ENCODE data around the gene AHNAK. TPM values are rescaled to one million over a fixed set of nuclear protein-coding genes. Genes with fewer than 3 reads are reported as not detected.

AHNAK gene
- total and polyA plus RNA-seq, 2 experiments from 2014 or later, result 167 to 548 TPM

DNA sequence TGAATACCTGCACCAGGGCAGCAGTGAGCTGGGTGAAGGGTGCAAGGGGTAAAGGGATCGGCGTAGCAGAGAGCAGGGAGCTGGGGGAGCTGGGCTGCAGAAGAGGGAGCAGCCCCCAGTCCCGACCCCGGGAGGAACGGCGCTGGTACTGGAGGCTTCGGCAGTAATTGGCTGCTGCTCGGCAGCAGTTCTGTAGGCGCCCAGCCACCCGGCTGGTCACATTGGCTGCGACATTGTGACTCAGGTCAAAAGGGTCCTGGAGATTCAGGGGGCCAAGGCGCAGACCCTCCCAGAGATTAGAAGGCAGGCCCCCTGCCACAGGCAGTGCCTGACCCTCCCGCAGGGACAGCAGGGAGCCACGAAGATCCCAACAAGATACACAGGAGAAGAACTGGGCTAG is 29.2 kb upstream of the AHNAK start:
- no peak for DNase-seq
- Histone ChIP-seq H3K36me3 (ENCODE audit: low read depth) (peaks cover 19% of the 10 kb centered on the region), H3K9me2 (ENCODE audit: insufficient read depth) (no peaks in the 10 kb centered on the region), H3K27me3 (replicated peaks; ENCODE audit: insufficient read depth) (no peaks in the 10 kb centered on the region), H3F3A (ENCODE audit: insufficient read depth) (peaks cover 14% of the 10 kb centered on the region), H3K27ac (peak overlapping the region; percentile 99; the same call in 1 of the 2 replicates), H3K79me2 (ENCODE audit: insufficient read depth) (peaks cover 61% of the 10 kb centered on the region), H3K4me2 (ENCODE audit: unreplicated experiment) (peak overlapping the region; percentile 95), H2AFZ (0 out of 2 replicates have a peak overlapping the region, but pooled peaks have one; percentile 65), H3K9me3 (ENCODE audit: low read depth) (no peaks in the 10 kb centered on the region), H4K20me1 (ENCODE audit: insufficient read depth) (no peaks in the 10 kb centered on the region), H3K4me1 (ENCODE audit: insufficient read depth) (peaks cover 22% of the 10 kb centered on the region), H3K9ac (peak overlapping the region; percentile 99), H3K4me3 (peak overlapping the region; percentile 80)
- TF ChIP-seq EZH2phosphoT487 (IDR thresholded peaks at IDR 0.05; ENCODE audit: insufficient read depth, low read depth), result no peak
- no peak for TF ChIP-seq EZH2 (IDR thresholded peaks at IDR 0.05; ENCODE audit: insufficient read depth, poor library complexity, severe bottlenecking)
- WGBS, 2 experiments (ENCODE audit: low coverage in 1 of 2, low lambda C conversion rate in 2 of 2, missing lambda C conversion rate in 2 of 2), result 38 to 43% methylated on average over 13 to 14 of the region's 14 CpGs
- in situ Hi-C loops (cut with MboI), result no loop called here

DNA sequence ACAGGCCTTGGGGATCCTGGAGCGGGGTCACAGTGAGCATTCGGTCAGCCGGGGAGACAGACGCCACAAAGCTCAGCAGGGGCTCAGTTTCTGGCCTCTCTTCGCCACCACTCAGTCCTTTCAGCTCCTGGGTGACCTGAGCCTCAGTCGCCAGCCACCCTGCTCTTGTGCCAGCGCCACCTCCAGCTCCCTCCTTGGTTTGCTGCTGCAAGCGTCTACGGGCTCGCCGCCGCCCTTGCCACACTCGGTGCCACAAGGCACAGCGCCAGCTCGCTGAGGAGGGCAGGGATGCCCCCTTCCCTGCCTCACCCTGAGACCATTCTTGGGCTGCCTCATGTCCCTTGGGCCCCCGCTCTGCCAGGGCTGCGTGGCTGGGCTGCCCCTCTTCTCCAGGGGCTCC is 28.6 kb upstream of the AHNAK start:
- in situ Hi-C loops (cut with MboI), result no loop called here
- no peaks in the 10 kb centered on the region for H3K9me3 ChIP-seq (ENCODE audit: low read depth)
- no peaks in the 10 kb centered on the region for H4K20me1 ChIP-seq (ENCODE audit: insufficient read depth)
- peak overlapping the region; percentile 80 for H3K4me3 ChIP-seq
- WGBS, 2 experiments (ENCODE audit: low coverage in 1 of 2, low lambda C conversion rate in 2 of 2, missing lambda C conversion rate in 2 of 2), result 6 to 12% methylated on average over 17 of the region's 17 CpGs
- H3K27me3 ChIP-seq (replicated peaks; ENCODE audit: insufficient read depth), result no peaks in the 10 kb centered on the region
- peaks cover 25% of the 10 kb centered on the region for H3K36me3 ChIP-seq (ENCODE audit: low read depth)
- H3K9me2 ChIP-seq (ENCODE audit: insufficient read depth), result no peaks in the 10 kb centered on the region
- peaks cover 21% of the 10 kb centered on the region for H3F3A ChIP-seq (ENCODE audit: insufficient read depth)
- peaks cover 67% of the 10 kb centered on the region for H3K79me2 ChIP-seq (ENCODE audit: insufficient read depth)
- peak overlapping the region; percentile 65 for H2AFZ ChIP-seq
- peak overlapping the region; percentile 99 for H3K27ac ChIP-seq
- no peak for TF ChIP-seq EZH2 (IDR thresholded peaks at IDR 0.05; ENCODE audit: insufficient read depth, poor library complexity, severe bottlenecking)
- no peak for TF ChIP-seq EZH2phosphoT487 (IDR thresholded peaks at IDR 0.05; ENCODE audit: insufficient read depth, low read depth)
- peak overlapping the region; percentile 99 for H3K9ac ChIP-seq
- peak overlapping the region; percentile 95 for H3K4me2 ChIP-seq (ENCODE audit: unreplicated experiment)
- H3K4me1 ChIP-seq (ENCODE audit: insufficient read depth), result peaks cover 22% of the 10 kb centered on the region
- peak; percentile 52 for DNase-seq

DNA sequence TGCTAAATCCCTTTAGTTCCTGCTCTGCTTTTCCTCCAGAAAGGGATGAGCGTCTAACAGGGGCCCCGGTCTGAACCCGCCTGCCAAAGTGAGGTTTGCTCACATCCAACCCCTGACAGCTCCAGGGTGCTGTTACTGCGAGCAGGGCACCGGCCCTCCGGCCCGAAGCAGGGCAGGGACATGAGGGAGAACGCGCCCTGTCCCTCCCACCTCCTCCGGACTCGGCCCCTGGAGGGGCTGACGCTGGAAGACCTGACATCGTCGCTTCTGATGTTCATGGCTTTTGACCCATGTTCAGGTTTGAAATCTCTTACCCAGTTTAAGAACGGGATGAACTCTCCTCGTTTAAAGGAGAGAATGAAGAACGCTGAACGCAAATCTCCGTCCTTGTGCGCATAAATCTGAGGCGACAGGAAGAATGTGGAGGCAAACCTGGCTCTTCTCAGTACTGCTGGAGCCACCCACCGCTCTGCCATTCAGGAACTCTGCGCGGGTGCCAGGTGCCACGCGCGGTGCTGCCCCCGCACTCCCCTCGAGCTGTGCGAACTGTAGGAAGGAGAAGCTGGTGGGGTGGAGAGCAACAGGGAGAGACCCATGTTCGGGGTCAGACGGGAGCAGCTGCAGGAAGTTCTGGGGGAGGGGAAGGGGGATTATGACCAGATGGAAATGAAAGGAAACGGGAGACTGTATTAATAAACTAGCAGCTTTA is 27.9 kb upstream of the AHNAK start:
- Histone ChIP-seq H2AFZ (peak overlapping the region; percentile 65), H4K20me1 (ENCODE audit: insufficient read depth) (no peaks in the 10 kb centered on the region), H3K4me2 (ENCODE audit: unreplicated experiment) (peak overlapping the region; percentile 95), H3K27me3 (replicated peaks; ENCODE audit: insufficient read depth) (no peaks in the 10 kb centered on the region), H3K4me3 (peak overlapping the region; percentile 80), H3K4me1 (ENCODE audit: insufficient read depth) (peaks cover 22% of the 10 kb centered on the region), H3K9me2 (ENCODE audit: insufficient read depth) (no peaks in the 10 kb centered on the region), H3K9ac (peak overlapping the region; percentile 99), H3F3A (ENCODE audit: insufficient read depth) (peaks cover 26% of the 10 kb centered on the region), H3K9me3 (ENCODE audit: low read depth) (no peaks in the 10 kb centered on the region), H3K79me2 (ENCODE audit: insufficient read depth) (peaks cover 74% of the 10 kb centered on the region), H3K27ac (peak overlapping the region; percentile 99), H3K36me3 (ENCODE audit: low read depth) (peaks cover 27% of the 10 kb centered on the region)
- TF ChIP-seq EZH2phosphoT487 (IDR thresholded peaks at IDR 0.05; ENCODE audit: insufficient read depth, low read depth), result no peak
- TF ChIP-seq EZH2 (IDR thresholded peaks at IDR 0.05; ENCODE audit: insufficient read depth, poor library complexity, severe bottlenecking), result no peak
- 1% methylated on average over 33 of the region's 33 CpGs for WGBS, 2 experiments (ENCODE audit: low coverage in 1 of 2, low lambda C conversion rate in 2 of 2, missing lambda C conversion rate in 2 of 2)
- in situ Hi-C loops (cut with MboI), result no loop called here
- DNase-seq, result peak; percentile 72

DNA sequence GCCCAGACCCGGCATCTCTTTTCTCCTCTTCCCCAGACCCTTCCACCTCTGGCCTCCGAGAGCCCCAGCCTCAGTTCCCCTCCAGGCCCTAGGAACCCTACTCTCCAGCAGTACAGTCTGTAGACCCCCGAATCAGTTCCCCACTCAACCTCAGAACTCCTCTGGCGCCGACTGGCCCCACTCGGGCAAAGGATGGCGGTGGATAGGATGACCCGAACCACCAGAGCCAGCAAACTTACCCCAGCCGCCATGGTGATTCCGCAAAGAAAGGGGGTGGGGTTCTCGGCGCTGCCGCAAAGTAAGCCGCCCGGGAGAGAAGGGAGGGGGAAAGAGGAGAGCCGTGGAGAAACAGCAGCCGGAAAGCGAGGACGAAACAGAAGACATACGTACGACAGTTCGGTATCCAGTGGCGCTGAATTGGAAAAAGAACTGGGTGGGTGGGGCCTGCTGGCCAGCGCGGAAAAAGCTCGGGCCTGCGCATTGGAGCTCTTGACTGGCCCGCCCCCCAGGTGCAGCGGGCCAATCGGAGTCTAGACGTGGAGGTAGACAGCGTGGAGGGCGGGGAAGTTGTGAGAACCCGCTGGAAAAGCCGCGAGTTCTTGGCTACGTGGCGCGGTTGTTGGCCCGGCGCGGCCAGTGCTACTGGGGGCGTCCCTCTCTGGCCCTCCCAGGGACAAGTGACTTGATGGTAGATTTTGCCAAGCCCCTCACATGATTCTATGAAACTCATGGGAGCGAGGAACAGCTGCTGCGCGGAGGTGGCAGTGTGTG is 27.2 kb upstream of the AHNAK start, which contains the start of gene EEF1G:
EEF1G (minus strand) TSS at position 300 of the 771 bp plus-strand sequence; CDS start at position 251, 49 bp downstream.
- Histone ChIP-seq H3K27ac (peak within 1 kb of the TSS; percentile 99), H3K4me1 (ENCODE audit: insufficient read depth) (peaks cover 22% of the 10 kb centered on the region), H3K9ac (peak within 1 kb of the TSS; percentile 99), H3K79me2 (ENCODE audit: insufficient read depth) (peaks cover 81% of the 10 kb centered on the region), H3K9me2 (ENCODE audit: insufficient read depth) (no peaks in the 10 kb centered on the region), H3K36me3 (ENCODE audit: low read depth) (peaks cover 34% of the 10 kb centered on the region), H3K9me3 (ENCODE audit: low read depth) (no peaks in the 10 kb centered on the region), H3K4me3 (peak within 1 kb of the TSS; percentile 94), H3K27me3 (replicated peaks; ENCODE audit: insufficient read depth) (no peaks in the 10 kb centered on the region), H4K20me1 (ENCODE audit: insufficient read depth) (no peaks in the 10 kb centered on the region), H3K4me2 (ENCODE audit: unreplicated experiment) (peak within 1 kb of the TSS; percentile 95), H3F3A (ENCODE audit: insufficient read depth) (peaks cover 22% of the 10 kb centered on the region), H2AFZ (peak within 1 kb of the TSS; percentile 86)
- TF ChIP-seq EZH2 (IDR thresholded peaks at IDR 0.05; ENCODE audit: insufficient read depth, poor library complexity, severe bottlenecking), result no peak
- no peak for TF ChIP-seq EZH2phosphoT487 (IDR thresholded peaks at IDR 0.05; ENCODE audit: insufficient read depth, low read depth)
- in situ Hi-C loops (cut with MboI), result no loop called here
- WGBS, 2 experiments (ENCODE audit: low coverage in 1 of 2, low lambda C conversion rate in 2 of 2, missing lambda C conversion rate in 2 of 2), result 0 to 1% methylated on average over 44 to 46 of the region's 46 CpGs
- peak; percentile 100 for DNase-seq
